Upper lobe of left lung (tissue), 6 donors: ENCODE data around the gene ZIC5. TPM values are rescaled to one million over a fixed set of nuclear protein-coding genes. Genes with fewer than 3 reads are reported as not detected.

ENCODE experiments used
- ATAC-seq, 2 donors: fragments of 200-7000 bp; cut with Tn5 transposase; one replicate each; pipeline ENCODE4 v1.9.1; 2022; ENCODE audit warnings: mild to moderate bottlenecking in 2 of 2, moderate library complexity in 2 of 2; ENCODE audit not compliant: low FRiP score in 2 of 2
- DNase-seq, 2 donors: peaks; one replicate each; pipeline ENCODE4 v3.0.0-alpha.2; 2019 to 2020
- H3K27ac ChIP-seq, 4 donors: fragments of 200-600 bp; sonication (generic); one replicate each; pipeline ENCODE4 v1.5.1; 2016 to 2019
- H3K27me3 ChIP-seq, 4 donors: fragments of 200-600 bp; sonication (generic); one replicate each; pipeline ENCODE4 v1.5.1; 2017 to 2019
- H3K36me3 ChIP-seq, 4 donors: fragments of 200-600 bp; sonication (generic); one replicate each; pipeline ENCODE4 v1.5.1; 2016 to 2019
- H3K4me1 ChIP-seq, 4 donors: fragments of 200-600 bp; sonication (generic); one replicate each; pipeline ENCODE4 v1.5.1; 2018 to 2019
- H3K4me3 ChIP-seq, 4 donors: fragments of 200-600 bp; sonication (generic); one replicate each; pipeline ENCODE4 v1.5.1; 2017 to 2019; ENCODE audit warnings: mild to moderate bottlenecking in 2 of 4, moderate library complexity in 1 of 4
- H3K9me3 ChIP-seq, 4 donors: fragments of 200-600 bp; sonication (generic); one replicate each; pipeline ENCODE4 v1.5.1; 2018 to 2019
- EP300 ChIP-seq, 4 donors: sonication (generic); formaldehyde crosslinking; IDR thresholded peaks; one replicate each; pipeline ENCODE4 v1.5.1; 2017; ENCODE audit warnings: antibody characterized with exemption in 4 of 4, control low read depth in 2 of 4
- POLR2A ChIP-seq, 4 donors: fragments of 450-650 bp; IDR thresholded peaks; one replicate each; pipeline ENCODE4 v1.5.1; 2016 to 2017; ENCODE audit warnings: antibody characterized with exemption in 4 of 4, mild to moderate bottlenecking in 2 of 4
- POLR2AphosphoS5 ChIP-seq, 2 donors: sonication (generic); formaldehyde crosslinking; IDR thresholded peaks; one replicate each; pipeline ENCODE4 v1.5.1; 2017; ENCODE audit warnings: antibody characterized with exemption in 2 of 2
- WGBS, 2 donors: methylation state at CpG; one replicate each; pipeline ENCODE4 v1.1.5; 2017 to 2018; 5-methylcytosine and 5-hydroxymethylcytosine counted together
- total RNA-seq, 6 donors: library from RNA; depleted of rRNA in 4 of 6; stranded (reverse); fragments of >200 nt in 4 of 6; gene quantifications; one replicate each; pipeline versions ENCODE4 v1.1.0 to v1.2.1, GENCODE V29; 2016 to 2021
- TF ChIP-seq, protein P1 (sequence below), 6 experiments: fragments of 450-650 bp in 4 of 6; fragments of 200-600 bp in 2 of 6; sonication (generic) in 2 of 6; IDR thresholded peaks; one replicate each; pipeline ENCODE4 v1.5.1; 2016 to 2019; ENCODE audit warnings: antibody characterized with exemption in 6 of 6
- donor health status: DM: no; HTN: no; CAD: no; lungs with moderate emphysema.
- donor health status: DM: no; HTN: yes; CAD: no; lungs with severe emphysema.

The ZIC5 gene
- total RNA-seq, 6 donors from 2014 or later = 0.07 TPM; not detected in 5

DNA sequence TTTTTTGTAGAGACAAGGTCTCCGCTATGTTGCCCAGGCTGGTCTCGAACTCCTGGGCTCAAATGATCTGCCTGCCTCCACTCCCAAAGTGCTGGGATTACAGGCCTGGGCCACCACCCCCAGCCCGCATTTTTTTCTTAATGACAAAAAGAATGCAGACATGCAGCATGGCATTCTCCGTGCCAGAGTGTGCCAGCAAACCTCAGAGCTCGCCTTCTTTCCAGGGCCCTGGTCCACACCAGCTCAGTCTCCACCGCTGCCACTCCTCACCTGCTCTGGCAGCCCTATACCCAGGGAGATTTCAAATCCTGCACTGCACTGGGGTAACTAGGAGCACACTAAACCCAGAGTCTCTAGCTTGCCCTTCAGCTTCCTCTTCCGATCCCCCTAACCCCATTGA lies 41.7 kb downstream of the ZIC5 start:
- H3K4me3 ChIP-seq = no peak overlapping the region
- TF ChIP-seq EP300 (IDR thresholded peaks at IDR 0.05) (no peak), POLR2A (IDR thresholded peaks at IDR 0.05) (no peak), POLR2AphosphoS5 (IDR thresholded peaks at IDR 0.05) (no peak)
- TF ChIP-seq, protein P1, sequence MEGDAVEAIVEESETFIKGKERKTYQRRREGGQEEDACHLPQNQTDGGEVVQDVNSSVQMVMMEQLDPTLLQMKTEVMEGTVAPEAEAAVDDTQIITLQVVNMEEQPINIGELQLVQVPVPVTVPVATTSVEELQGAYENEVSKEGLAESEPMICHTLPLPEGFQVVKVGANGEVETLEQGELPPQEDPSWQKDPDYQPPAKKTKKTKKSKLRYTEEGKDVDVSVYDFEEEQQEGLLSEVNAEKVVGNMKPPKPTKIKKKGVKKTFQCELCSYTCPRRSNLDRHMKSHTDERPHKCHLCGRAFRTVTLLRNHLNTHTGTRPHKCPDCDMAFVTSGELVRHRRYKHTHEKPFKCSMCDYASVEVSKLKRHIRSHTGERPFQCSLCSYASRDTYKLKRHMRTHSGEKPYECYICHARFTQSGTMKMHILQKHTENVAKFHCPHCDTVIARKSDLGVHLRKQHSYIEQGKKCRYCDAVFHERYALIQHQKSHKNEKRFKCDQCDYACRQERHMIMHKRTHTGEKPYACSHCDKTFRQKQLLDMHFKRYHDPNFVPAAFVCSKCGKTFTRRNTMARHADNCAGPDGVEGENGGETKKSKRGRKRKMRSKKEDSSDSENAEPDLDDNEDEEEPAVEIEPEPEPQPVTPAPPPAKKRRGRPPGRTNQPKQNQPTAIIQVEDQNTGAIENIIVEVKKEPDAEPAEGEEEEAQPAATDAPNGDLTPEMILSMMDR (IDR thresholded peaks at IDR 0.05) = no peak
- H3K27me3 ChIP-seq = no peaks in the 10 kb centered on the region
- 73 to 86% methylated on average over 7 of the region's 7 CpGs for WGBS, 2 donors
- H3K27ac ChIP-seq = no peak overlapping the region
- no peaks in the 10 kb centered on the region for H3K4me1 ChIP-seq
- no peaks in the 10 kb centered on the region for H3K36me3 ChIP-seq
- DNase-seq = no peak
- no peaks in the 10 kb centered on the region for H3K9me3 ChIP-seq
- ATAC-seq = no peak

DNA sequence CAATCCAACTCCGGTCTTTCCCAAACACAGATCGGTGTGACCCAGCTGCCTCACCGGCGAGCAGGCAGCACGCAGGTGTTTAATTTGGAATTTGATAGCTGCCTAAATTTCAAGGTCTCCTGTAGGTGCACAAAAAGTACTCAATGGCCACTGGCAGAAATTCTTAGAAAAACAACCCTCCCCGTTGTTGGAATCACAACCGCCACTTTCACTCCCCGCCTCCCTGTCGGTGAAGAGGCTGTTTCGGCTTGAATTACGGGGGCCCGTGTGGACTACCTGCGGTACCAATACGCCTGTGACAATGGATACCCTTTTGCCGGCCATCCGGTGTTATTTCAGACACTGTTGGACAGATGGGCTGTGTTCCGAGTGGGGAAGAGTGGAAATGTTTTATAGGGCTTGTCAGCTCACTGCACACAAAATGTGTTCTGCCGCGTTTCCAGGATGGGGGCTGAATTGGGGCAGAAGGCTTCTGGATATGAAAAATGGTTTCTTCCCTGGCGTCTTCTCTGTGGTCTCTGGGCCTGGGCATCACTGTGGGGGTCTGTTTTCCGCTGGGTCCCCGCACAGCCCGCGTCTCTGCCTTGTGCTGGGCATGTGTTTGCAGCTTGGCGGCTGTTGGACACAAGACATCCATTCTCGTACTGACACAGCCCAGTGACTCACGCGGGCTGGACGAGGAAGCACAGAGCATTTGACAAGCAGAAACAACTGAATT lies 45.4 kb downstream of the ZIC5 start:
- ATAC-seq = peak in 1 of 2 donors; percentile 47
- no peaks in the 10 kb centered on the region for H3K27me3 ChIP-seq

DNA sequence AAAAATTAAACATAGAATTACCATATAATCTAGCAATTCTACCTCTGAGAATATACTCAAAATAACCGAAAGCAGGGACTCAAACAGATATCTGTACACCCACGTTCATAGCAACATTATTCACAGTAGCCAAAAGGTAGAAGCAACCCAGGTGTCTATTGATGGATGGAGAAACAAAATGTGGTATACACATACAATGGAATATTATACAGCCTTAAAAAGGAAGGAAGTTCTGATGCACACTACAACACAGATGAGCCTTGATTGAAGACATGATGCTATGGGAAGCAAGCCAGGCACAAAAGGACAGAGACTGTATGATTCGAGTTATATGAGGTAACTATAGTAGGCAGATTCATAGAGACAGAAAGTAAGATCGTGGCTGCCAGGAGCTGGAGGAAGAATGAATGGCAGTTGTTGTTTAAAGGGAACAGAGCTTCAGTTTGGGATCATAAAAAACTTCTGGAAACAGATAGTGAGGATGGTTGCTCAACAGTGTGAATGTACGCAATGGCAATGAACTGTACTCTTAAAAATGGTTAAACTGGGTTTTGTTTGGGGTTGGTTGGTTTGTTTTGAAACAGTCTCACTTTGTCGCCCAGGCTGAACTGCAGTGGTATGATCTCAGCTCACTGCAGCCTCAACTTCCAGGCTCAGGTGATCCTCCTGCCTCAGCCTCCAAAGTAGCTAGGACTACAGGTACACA lies 47.5 kb downstream of the ZIC5 start:
- Histone ChIP-seq H3K27me3 (no peaks in the 10 kb centered on the region), H3K4me1 (no peaks in the 10 kb centered on the region), H3K27ac (no peak overlapping the region), H3K9me3 (no peaks in the 10 kb centered on the region), H3K4me3 (no peak overlapping the region), H3K36me3 (no peaks in the 10 kb centered on the region)
- DNase-seq (no peak), ATAC-seq (no peak)
- no peak for TF ChIP-seq EP300 (IDR thresholded peaks at IDR 0.05)
- no peak for TF ChIP-seq POLR2A (IDR thresholded peaks at IDR 0.05)
- no peak for TF ChIP-seq POLR2AphosphoS5 (IDR thresholded peaks at IDR 0.05)
- TF ChIP-seq, protein P1 (IDR thresholded peaks at IDR 0.05) = no peak
- 75 to 92% methylated on average over 6 of the region's 6 CpGs for WGBS, 2 donors

More for the DNA sequence above, 45.4 kb downstream of the ZIC5 start:
- Histone ChIP-seq H3K36me3 (no peaks in the 10 kb centered on the region), H3K4me3 (peak overlapping the region in 2 of 4 donors; percentile 8 to 9), H3K4me1 (no peaks in the 10 kb centered on the region), H3K9me3 (no peaks in the 10 kb centered on the region), H3K27ac (no peak overlapping the region)
- WGBS, 2 donors = 68 to 82% methylated on average over 29 of the region's 29 CpGs
- peak in 1 of 2 donors; percentile 26 for DNase-seq
- TF ChIP-seq POLR2AphosphoS5 (IDR thresholded peaks at IDR 0.05) (no peak), POLR2A (IDR thresholded peaks at IDR 0.05) (no peak), EP300 (IDR thresholded peaks at IDR 0.05) (no peak)
- TF ChIP-seq, protein P1 (IDR thresholded peaks at IDR 0.05) = no peak

DNA sequence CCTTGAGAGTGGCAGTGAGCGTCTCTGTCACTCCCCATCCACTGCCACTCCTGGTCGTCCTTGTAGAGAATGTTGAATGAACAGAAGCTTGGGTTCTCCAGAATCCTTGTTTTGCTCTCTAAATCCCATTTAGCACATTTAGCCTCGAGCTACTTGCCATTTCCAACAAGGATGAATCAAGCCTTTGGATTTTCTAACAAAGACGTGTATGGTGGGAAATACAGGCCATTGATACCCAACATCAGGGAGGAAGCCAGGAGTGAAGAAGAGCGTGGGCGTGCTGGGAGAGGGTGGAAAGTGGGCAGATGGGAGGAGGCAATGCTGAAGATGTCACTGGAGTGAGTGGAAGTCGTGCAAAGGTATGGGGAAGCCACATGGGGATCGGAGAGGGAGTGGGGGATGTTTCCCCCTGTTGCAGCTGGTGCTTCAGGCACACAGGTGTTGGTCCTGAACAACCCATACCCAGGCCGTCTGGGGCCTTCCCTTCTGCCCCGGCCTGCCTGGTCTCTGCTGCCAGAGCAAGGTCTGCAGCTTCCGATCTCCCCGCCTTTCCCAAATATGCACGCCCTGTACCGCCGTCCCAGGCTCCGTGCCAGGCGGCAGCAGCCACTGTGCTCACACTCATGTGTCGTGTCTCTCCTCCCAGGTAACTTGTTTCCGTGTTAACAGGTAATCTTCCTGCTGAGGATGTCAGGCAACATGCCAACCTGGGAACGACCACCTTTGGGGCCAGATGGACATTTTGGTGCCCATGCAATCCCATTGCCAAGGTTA lies 48.7 kb downstream of the ZIC5 start:
- H3K27ac ChIP-seq = no peak overlapping the region
- DNase-seq = no peak
- no peaks in the 10 kb centered on the region for H3K27me3 ChIP-seq
- TF ChIP-seq POLR2AphosphoS5 (IDR thresholded peaks at IDR 0.05) (no peak), EP300 (IDR thresholded peaks at IDR 0.05) (no peak)
- TF ChIP-seq, protein P1 (IDR thresholded peaks at IDR 0.05) = no peak
- H3K36me3 ChIP-seq = no peaks in the 10 kb centered on the region
- H3K4me1 ChIP-seq = no peaks in the 10 kb centered on the region
- WGBS, 2 donors = 80 to 84% methylated on average over 19 to 20 of the region's 20 CpGs
- no peak for ATAC-seq
- no peak overlapping the region for H3K4me3 ChIP-seq
- H3K9me3 ChIP-seq = no peaks in the 10 kb centered on the region
